GM18526 (cell line): ENCODE measurements around the gene PEX14.

Experiments used
- POLR2A ChIP-seq: IDR thresholded peaks from 3 replicates; pipeline ENCODE4 v1.6.1; 2011; ENCODE audit not compliant: insufficient read length; ENCODE audit errors: extremely low read depth

PEX14 gene

DNA sequence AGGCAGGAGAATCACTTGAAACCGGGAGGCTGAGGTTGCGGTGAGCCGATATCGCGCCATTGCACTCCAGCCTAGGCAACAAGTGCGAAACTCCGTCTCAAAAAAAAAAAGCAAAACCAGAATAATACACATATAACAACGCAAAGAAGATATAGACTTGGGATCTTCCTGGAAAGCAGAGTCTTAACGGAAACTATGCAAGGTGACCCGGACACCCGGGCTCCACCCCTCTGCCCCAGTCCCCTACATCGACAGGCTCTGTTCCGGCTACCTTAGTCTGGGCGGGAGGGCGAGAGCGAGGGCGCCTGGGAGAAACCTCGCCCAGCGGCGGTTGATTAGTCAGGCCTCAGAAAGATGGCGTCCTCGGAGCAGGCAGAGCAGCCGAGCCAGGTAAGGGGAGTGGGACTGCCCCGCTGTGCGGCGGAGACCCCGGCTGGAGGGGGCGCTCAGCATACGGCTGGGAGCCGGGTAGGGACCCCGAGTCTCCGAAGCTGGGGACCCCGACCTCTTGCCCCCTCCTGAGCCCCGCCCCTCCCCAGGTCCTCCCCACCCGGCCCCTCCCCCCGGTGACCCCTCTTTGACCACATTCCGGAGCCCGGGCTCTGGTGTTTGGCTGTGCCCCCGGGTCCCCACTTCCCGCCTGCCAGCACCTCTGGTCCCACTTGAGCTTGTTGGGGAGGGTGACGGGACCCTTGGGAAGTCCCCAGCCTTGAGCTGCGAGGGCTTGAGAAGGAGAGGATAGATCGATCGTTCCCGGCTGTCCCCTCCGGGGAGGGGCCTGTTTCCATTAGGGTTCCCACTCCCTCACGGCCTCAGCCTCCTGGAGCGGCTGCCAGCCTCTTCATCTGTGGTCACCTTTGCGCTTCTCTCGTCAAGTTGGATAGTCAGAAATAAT is at the start of gene PEX14:
Gene PEX14, plus strand, starts transcription at position 338 of the 895 bp plus-strand sequence. Its CDS starts 17 bp downstream, at position 355.
- peak; percentile 80 for TF ChIP-seq POLR2A

DNA sequence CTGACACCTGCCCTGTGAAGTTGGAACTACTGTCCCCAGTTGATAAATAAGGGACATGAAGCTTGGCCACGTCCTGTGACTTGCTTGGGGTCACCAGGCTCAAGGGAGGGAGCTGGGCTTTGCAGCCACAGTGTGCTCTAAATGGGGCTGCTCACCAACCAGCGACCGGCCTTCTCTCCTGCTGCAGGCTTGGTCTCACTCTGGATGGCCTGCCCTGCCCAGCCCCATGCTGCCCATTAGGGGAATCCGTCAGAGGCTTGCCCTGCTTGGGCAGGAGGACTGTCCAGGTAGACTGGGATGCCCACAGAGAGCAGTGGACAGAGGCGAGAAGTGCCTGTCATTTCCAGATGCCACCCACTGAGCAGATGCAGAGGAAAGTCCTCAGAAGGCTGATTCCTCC is 45.8 kb upstream of the PEX14 start:
- TF ChIP-seq POLR2A, result no peak

DNA sequence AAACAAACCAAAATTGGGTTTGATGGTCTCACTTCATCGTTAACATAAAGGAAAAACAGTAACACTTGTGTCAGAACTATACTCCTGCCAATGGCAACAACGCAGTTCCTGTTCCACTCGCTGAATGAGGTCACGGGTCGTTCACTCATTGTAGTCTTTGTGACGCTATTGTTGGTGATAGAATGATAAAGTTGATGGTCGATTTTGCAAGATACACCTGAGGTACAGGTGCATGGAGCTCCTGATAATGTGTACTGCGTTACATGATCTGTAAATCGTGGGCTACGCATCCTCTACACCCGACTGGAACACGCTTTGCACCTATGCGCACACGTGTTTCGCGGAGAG is 44.9 kb upstream of the PEX14 start:
- TF ChIP-seq POLR2A, result no peak

DNA sequence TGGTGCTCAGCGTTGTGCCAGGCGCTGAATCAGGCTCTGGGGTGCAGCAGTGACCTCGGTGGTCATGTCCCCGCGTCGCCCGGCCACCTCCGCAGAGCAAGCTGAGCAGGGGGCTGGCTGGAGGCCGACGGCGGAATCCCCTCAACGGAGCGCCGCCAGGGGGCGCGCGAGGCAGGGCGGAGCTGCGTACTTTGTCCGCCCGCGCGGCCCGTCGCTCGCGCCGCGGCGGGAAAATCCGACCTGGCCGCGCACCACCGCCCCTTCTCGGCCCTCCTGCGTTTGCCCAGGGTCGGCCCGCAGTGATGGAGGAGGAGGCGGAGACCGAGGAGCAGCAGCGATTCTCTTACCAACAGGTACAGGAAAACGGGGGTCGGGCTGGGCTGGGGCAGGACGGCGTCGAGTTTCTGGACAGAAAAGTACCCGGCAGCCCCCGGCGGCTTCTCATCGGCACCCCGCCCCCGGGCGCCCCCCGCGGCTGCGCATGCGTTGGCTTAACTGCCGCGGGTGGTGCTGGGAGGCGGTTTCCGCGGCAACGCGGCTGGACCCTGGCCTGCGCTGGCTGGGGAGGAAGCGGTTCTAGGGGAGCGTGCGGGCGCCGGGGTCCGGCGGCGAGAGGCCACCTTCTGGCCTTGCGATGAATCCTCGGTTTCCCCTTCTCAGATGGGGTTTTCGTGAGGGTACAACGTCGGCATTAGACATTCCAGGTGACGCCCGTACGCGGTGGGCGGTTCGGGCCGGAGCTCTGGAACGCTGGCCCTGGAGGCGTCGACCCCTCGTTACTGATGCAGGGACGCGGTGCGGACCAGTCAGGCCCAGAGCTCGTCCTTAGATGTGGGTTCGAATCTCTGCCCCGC is 44.3 kb upstream of the PEX14 start, which contains the start of gene CENPS:
Gene CENPS, plus strand, starts transcription at position 218 of the 854 bp plus-strand sequence. Its CDS starts 85 bp downstream, at position 303.
- TF ChIP-seq POLR2A, result peak; percentile 64

- no peak for TF ChIP-seq POLR2A
Measured at GRCh38 chr1:10431070-10431730, 43.5 kb upstream of the PEX14 start.

- TF ChIP-seq POLR2A, result no peak
Measured at GRCh38 chr1:10432910-10433700, 41.6 kb upstream of the PEX14 start.

DNA sequence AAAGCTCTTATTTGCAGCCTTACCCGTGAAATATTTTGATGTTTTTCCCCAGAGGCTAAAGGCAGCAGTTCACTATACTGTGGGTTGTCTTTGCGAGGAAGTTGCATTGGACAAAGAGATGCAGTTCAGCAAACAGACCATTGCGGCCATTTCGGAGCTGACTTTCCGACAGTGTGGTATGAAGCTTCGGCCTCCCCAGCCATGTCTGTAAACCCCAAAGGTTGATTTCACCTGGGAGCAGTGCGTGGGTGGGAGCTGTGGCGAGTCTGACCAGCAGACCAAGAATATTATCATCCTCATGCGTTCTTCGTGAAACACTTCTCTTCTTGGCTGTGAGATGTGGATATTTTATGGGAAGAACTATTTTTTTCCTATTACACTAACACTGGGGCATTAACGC is 41.0 kb upstream of the PEX14 start:
- no peak for TF ChIP-seq POLR2A

DNA sequence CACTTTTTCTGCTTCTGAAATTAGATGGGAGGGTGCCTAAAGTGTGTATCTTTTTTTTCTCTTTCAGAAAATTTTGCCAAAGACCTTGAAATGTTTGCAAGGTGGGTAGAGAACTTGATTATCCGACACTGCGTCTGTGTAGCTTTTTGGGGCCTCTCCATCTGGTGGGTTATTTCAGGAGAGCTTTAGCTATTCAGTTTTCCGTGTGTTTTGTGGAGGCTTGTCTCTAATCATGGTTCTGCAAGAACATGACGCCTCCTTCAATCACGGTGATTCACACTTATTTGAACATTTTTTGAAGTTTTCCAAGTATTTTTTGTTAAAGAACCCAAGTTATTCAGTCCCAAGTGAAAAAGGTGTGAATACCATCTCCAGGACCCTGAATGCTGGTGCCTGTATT is 40.2 kb upstream of the PEX14 start:
- TF ChIP-seq POLR2A, result no peak

- TF ChIP-seq POLR2A, result no peak
Measured at GRCh38 chr1:10437052-10437451, 37.7 kb upstream of the PEX14 start.

- TF ChIP-seq POLR2A, result no peak
Measured at GRCh38 chr1:10438677-10439163, 36.0 kb upstream of the PEX14 start.

GRCh38 chr1:10440305-10440704 is 34.4 kb upstream of the PEX14 start:
- no peak for TF ChIP-seq POLR2A

- no peak for TF ChIP-seq POLR2A
Measured at GRCh38 chr1:10440794-10441193, 34.0 kb upstream of the PEX14 start.

GRCh38 chr1:10444248-10444647 is 30.5 kb upstream of the PEX14 start:
- no peak for TF ChIP-seq POLR2A

- no peak for TF ChIP-seq POLR2A
Measured at GRCh38 chr1:10444795-10445397, 29.9 kb upstream of the PEX14 start.
